G401.6 (cell line): Measurements from ENCODE around the gene UCN2.

ENCODE experiments used
- FAIRE-seq: peaks from 2 replicates; lab custom pipeline; 2012; peaks lifted over from hg19 to GRCh38; lab: Jason Lieb, UNC

Gene UCN2

DNA sequence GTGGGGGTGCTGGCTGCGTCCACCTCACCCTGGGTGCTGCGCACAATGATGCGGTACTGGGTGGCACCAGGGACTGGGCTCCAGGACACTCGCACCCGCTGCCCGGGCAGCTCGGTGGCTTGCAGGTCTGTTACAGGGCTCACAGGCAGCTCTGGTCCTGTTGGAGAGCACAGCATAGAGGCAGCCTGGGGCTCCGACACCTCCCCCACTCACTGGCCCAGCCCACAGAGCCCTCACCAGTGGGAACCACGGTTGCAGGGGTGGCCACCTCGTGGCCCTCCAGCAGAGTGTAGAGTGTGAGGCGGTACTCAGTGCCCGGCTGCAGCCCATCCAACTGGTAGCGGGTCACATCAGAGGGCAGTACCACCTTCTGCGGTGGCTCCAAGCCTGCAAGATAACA is 27.9 kb upstream of the UCN2 start:
- no peak for FAIRE-seq

GRCh38 chr3:48588230-48588629 is 24.6 kb upstream of the UCN2 start:
- FAIRE-seq = no peak

- FAIRE-seq = no peak
Measured at GRCh38 chr3:48587686-48588085, 24.1 kb upstream of the UCN2 start.

DNA sequence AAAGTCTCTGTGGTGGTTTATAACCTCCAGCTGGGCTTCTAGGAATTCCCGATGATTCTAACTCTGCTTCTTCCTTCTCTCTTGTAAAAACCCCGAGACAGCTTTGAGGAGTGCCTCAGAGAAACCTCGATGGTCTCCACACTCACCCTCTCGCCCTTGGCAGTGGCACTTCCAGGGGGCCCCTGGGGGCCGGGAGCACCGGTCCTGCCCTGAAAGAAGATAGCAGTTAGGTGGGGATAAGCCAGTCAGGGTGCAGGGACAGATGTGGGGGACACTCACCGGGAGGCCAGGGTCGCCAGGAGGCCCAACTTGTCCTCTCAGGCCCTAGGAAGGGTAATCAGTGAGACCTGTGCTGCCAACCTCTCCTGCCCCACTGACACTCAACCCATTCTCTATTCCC is 21.8 kb upstream of the UCN2 start:
- no peak for FAIRE-seq

DNA sequence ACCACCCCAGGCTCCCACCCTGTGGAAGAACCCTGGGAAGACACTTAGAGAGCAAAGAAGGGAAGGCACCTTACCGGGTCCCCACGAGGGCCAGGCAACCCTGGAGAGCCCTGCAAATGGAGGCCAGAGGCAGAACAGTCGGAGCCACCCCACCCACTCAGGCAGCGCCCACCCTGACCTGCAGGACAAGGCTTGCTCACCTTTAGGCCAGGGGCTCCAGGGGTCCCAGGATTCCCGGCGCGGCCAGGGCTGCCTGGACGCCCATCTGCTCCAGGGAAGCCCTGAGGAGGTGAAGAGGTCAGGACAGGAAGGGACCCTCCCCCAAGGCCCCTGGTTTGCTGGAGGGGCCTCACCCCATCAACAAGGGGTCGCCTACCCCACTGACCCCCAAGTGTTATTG is 21.3 kb upstream of the UCN2 start:
- FAIRE-seq = no peak

DNA sequence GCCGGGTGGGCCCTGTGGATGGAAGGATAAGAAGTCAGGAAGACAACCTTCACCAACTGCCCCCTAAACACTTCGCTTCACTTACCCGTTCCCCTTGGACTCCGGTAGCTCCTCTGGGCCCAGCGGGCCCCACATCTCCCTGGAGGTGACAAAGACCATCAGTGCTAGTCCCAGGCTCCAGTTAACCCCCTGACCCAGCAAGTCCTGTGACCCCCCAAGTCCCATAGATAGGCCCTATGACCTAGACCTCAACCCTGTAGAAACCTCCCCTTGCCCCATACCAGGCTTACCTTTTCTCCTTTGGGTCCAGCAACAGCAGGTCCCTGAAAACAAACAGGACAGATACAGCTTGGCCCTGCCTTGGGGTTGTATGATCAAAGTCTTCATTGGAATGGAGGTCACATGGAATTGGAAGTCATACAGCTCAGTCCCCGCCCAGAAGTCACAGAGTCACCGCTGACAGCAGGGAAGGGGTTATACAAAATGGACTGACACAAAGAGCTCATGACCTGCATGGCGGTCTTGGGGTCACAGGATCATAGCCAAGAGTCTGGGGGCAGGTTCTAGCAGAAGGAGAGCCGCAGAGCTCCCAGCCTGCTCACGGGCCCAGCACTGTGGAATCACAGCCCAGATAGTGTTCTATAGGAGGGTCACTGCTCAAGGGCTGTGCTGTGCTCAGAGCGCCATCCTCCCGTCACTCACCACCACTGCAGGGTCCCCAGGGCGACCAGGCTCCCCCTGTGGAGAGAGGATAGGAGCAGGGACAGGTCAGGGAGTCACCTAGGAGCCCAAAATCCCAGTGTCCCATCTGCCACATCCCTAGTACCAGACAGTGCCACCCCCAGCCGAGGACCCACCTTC is 18.3 kb upstream of the UCN2 start:
- FAIRE-seq = no peak

- FAIRE-seq = no peak
Measured at GRCh38 chr3:48576647-48577046, 13.1 kb upstream of the UCN2 start.

- FAIRE-seq = no peak
Measured at GRCh38 chr3:48575366-48575765, 11.8 kb upstream of the UCN2 start.

GRCh38 chr3:48573973-48574585 is 10.5 kb upstream of the UCN2 start:
- no peak for FAIRE-seq

- FAIRE-seq = no peak
Measured at GRCh38 chr3:48572517-48572916, 8.9 kb upstream of the UCN2 start.

GRCh38 chr3:48571938-48572337 is 8.4 kb upstream of the UCN2 start:
- FAIRE-seq = no peak

DNA sequence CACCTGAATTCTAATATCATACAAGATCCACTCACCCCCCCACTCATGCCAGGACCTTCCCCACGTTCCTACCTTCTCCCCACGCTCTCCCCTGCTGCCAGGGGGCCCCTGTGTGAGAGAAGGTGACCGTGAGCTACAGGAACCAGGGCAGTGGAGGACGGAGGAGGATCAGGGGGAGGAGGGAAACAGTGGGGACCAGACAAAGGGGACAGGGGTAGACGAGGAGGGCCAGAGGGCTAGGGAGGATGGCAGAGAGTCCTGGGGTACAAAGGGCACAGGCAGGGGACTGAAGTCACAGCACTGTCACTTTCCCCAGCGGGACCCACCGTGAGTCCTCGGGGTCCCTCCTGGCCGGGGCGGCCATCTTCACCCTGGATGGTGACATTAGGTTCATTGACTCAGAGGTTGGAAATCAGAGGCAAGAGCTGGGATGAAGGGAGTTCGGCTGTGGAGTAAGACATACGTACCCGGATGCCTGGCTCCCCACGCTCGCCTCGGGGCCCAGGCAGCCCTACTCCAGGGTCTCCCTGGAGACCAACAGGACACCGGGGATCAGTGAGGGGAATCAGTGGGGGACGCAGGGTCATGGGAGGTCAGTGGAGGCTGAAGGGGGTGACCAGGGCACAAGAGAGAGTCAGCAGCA is 6.3 kb upstream of the UCN2 start:
- FAIRE-seq = no peak

DNA sequence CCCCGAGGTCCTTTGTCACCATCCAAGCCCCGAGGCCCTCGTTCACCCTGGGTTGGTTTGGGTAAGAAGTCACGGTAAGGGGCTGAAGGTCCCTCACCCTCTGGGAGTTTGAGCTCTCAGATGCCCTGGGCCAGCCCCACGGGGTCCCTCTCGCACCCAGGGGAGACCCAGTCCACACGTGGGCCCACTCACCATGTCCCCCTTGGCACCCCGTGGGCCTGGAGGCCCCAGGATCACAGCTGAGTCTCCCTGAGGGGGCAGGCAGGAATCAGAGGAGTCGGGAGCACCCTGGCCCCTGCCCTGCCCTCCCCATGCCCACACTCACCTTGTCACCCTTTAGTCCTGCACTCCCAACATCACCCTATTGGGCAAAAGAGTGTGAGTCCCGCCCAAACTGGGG is 5.8 kb upstream of the UCN2 start:
- FAIRE-seq = no peak

- no peak for FAIRE-seq
Measured at GRCh38 chr3:48568476-48568875, 4.9 kb upstream of the UCN2 start.

GRCh38 chr3:48567500-48567899 is 3.9 kb upstream of the UCN2 start:
- FAIRE-seq = no peak

GRCh38 chr3:48567090-48567489 is 3.5 kb upstream of the UCN2 start:
- FAIRE-seq = no peak

DNA sequence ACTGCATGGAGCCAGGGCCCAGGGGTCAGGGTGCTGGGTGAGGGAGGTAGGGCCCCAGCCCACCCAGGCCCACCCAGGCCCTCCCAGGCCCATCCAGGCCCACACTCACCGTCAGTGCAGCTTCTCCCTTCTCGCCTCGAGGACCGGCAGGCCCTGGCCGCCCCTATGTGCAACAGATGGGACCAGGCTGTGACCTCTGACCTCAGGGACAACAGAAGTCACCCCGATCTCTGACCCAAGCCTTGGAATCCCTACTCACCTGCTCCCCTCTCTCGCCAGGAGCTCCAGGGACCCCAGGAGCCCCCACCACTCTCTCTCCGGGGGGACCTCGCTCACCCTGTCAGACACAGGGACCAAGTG is 2.8 kb upstream of the UCN2 start:
- no peak for FAIRE-seq

DNA sequence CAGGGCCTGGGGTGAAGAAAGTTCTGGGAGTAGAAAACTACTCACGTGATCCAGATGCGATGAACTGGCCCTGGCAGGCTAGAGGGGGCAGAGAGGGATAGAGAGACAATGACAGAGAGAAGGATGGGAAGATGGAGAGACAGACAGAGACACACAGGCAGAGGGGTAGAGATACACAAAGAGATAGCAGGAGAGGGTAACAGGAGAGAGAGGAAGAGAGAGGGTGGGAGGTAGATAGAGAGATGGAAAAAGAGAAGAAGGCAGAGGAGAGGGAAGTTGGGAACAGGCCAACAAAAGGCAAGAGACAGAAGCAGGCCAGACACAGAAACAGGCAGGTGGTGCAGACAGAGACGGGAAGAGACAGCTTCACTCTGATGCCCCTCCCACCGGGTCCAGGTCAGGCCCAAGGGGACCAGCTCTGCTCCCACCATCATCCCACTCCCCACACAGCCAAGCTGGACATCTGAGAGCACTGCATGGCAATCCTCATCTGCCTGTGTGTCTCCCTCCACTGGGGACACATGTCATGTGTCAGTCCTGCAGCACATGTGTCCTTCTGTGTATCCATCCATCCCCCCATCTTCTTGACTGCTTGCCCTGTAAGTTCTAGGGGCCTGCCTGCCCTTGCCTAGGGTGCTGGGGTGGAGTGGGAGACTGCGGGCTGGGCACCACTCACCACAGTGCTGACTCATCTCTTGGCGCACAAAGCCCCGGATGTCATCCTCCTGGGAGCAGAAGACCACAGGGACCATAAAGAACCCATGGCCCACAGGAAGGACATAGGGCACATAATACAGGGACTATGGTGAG is 2.2 kb upstream of the UCN2 start:
- FAIRE-seq = no peak

GRCh38 chr3:48565186-48565585 is 1.6 kb upstream of the UCN2 start:
- FAIRE-seq = no peak

- FAIRE-seq = no peak
Measured at GRCh38 chr3:48564667-48565066, 1.1 kb upstream of the UCN2 start.

GRCh38 chr3:48564022-48564421 is 441 bp upstream of the UCN2 start:
- no peak for FAIRE-seq

- FAIRE-seq = no peak
Measured at GRCh38 chr3:48562367-48563095, 1.1 kb downstream of the UCN2 start.
